Erythroblast (primary cell): ENCODE results near the gene PHLPP2.

ENCODE experiments used
- GATA1 ChIP-seq: IDR thresholded peaks from 2 replicates; pipeline ENCODE4 v1.6.1; 2011; ENCODE audit warnings: low read depth, mild to moderate bottlenecking, control low read depth, low read length, moderate library complexity
- POLR2A ChIP-seq: IDR thresholded peaks from 2 replicates; pipeline ENCODE4 v1.6.1; 2011; ENCODE audit warnings: mild to moderate bottlenecking, low read length

GRCh38 chr16:71721066-71721740, 3.3 kb downstream of the PHLPP2 start:
- TF ChIP-seq POLR2A = no peak
- TF ChIP-seq GATA1 = no peak
